GM18508 (cell line): Measurements from ENCODE around the gene CAMSAP1.

ENCODE experiments used
- ATAC-seq: cut with Tn5 transposase; IDR thresholded peaks from one replicate; pipeline ENCODE4 v1.9.1; 2021; ENCODE audit warnings: moderate number of reproducible peaks; ENCODE audit not compliant: insufficient read depth, unreplicated experiment

The CAMSAP1 gene

GRCh38 chr9:135817951-135818717 is 89.2 kb downstream of the CAMSAP1 start:
- ATAC-seq: no peak

DNA sequence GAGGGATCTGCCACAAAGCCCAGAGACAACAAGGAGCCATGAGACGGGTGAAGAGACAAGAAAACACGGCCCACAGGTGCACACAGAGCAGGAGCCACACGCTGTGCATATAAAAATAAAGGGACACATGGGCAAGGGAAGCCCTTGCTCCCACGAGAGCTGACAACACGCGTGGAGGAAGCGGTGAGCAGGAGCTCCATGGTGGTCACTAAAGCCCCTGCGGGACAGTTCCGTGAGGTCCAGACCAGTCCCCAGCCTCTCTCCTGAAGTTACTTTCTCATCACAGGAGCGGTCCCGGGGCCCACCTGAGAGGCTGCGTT is 90.7 kb downstream of the CAMSAP1 start:
- no peak for ATAC-seq

GRCh38 chr9:135815830-135816650 is 91.3 kb downstream of the CAMSAP1 start:
- ATAC-seq: no peak

- no peak for ATAC-seq
Observed at GRCh38 chr9:135815413-135815812, 91.9 kb downstream of the CAMSAP1 start.

DNA sequence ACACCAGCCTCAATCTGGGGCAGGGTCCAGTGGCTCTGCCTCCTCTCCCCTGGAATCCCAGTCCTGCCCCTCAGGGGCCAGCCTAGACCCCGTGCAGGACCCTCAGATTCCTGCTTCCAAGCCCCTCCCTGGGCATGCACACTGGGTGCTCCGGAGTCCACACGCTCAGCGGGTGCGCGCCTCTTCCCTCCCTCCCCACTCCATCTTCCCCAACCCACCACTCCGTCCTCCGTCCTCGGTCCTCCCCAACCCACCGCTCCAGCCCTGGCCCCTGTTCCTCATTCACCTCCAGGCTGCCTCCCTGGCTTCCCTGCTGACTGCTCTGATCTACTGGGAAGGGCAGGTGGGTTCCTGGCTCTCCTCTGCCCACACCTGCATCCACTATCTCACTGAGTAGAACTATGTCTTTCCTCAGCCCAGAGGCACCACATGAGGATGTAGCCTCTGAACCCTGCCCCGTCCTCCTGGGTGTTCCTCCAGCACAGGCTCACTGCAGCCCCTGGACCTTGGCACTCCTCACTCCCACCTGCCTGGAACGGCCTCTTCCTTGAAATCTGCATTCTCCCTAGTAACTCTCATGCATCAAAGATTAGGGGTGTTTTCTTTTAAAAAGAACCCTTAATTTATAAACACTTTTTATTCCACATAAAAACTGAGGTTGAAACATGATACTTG is 92.8 kb downstream of the CAMSAP1 start:
- ATAC-seq: no peak

DNA sequence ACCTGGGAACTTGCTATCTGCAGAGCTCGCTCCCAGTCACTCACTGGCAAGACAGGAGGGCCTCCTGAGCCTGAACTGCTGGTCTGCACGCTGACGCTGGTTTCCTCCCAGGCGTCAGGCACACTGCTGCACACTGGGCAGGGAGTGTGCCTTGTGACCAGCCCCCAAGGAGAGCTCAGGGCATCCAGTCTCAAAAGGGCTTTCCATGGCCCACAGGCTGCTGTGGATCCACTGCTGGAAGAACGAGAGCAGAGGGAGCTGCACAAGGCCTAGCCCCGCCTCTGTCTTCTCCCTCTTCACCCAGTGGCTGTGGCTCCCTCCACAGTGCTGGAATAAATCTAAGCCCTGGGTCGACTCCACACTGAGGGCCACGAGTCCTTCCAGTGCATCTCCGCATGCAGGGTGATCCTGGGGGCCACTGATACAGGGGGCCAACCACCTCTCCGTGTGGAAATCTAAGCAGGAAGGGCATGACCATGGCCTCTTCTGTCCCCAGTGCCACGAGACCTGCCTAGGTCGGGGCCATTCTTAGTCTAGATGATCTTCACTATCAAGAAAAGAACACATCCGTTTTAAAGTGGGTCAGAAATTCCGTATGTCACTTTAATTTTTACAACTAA is 93.6 kb downstream of the CAMSAP1 start:
- no peak for ATAC-seq

DNA sequence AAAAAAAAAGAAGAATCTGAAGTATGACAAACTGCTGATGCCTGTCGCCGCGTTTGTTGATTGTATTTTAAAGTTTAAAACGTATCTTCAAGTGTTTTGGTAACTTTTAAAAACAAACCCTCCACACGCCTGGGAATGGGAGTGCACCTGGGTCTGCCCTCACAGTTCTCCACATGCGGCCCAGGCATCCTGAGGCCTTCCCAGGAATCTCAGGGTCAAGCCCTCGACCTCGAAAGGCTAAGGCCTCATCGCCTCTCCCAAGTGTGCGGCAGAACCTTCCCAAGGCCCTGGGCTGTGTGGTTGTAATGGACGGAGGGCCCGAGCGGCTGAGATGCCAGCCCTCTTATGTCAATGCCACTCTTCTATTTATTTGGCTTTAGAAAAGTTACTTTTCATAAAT is 94.4 kb downstream of the CAMSAP1 start:
- no peak for ATAC-seq

DNA sequence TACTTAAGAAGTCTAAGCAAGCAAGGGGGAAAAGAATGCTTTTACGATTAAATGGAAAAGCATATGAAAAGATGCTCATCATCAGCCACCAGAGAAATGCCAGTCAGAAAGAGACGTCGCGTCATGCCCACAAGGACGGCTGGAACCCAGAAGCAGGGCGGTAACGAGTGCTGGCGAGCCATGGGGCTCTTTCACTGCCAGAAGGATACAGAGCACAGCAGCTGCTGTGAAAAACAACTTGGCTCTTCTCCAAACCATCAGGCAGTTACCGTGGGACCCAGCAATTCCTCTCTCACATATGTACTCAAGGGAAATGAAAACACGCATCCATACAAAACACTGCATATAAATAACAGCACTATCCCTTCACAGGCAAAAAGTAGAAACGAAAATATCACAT is 95.5 kb downstream of the CAMSAP1 start:
- no peak for ATAC-seq

GRCh38 chr9:135810806-135811575 is 96.4 kb downstream of the CAMSAP1 start:
- ATAC-seq: no peak

GRCh38 chr9:135809166-135809565 is 98.2 kb downstream of the CAMSAP1 start:
- no peak for ATAC-seq

DNA sequence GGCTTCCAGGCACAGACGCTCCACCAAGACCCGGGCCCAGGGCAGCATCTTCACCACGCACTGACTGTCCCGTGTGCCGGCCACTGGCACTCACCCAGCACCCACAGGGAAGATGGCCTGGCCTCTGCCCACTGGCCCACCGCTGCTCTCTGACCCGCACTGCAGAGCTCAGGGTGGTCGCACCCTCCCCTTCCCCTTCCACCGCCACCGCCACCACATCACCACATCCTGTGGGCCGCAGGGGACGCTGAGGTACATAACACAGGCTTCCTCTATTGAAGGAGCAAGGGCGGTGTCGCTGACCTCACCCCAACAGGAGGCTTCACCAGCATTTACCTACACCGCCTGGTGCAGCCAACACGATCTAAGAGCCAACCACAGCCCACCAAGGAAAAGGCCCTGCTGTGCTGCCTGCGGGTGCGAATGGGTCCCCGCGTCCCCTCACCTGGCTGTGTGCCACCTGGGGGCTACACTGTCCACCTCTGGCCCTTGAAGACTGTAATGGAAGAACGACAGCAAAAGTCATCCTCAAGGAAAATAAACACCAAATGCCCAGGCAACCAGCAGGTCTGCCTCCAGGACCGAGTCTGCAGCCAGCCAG is 101.8 kb downstream of the CAMSAP1 start:
- ATAC-seq: no peak

DNA sequence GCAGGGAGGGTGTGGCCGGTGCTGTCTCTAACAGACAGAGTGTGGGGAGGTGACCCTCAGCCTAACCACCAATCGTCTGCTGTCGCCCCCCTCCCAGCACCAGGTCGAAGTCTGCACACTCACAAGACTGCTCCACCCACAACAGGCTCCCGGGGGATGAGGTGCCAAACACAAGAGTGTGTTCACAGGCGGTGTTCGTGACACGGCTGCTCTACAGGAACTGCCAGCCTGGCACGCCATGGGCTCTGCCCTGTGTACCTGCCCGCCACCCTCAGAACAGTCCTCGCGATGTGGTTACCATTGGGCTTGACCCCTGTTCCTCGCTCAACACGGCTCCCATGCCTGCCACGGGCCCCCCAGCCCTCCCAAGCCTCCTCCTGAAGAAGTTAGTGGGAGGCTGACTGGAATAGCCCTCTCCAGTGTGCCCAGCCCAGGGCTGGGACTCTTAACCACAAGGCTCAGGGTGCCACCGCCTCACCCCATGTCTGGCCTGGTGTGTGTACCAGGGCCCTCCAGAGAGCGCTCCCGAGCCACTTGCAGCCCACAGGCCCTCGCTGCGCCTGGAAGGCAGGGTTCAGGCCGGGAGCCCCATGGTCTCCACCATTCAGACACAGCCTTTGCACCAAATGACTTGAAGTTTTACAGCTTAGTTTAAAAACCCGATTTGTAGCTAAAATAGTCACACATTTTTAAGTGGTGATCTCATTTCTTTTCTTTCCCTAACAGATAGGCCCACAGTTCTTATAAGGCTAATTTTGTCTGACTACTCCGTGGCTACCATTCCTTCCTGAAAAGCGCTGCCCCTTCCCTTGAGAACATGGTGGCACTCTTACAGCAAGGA is 102.5 kb downstream of the CAMSAP1 start:
- no peak for ATAC-seq

- no peak for ATAC-seq
Observed at GRCh38 chr9:135803441-135803840, 103.9 kb downstream of the CAMSAP1 start.

GRCh38 chr9:135802876-135803419 is 104.4 kb downstream of the CAMSAP1 start:
- no peak for ATAC-seq

- ATAC-seq: no peak
Observed at GRCh38 chr9:135801070-135801469, 106.3 kb downstream of the CAMSAP1 start.

- ATAC-seq: no peak
Observed at GRCh38 chr9:135799261-135799660, 108.1 kb downstream of the CAMSAP1 start.

GRCh38 chr9:135798263-135798585 is 109.1 kb downstream of the CAMSAP1 start:
- ATAC-seq: no peak

GRCh38 chr9:135797507-135798262 is 109.7 kb downstream of the CAMSAP1 start:
- ATAC-seq: no peak
